ENCODE results near the gene IMPDH1. TPM values are rescaled to one million over a fixed set of nuclear protein-coding genes. Genes with fewer than 3 reads are reported as not detected.

The IMPDH1 gene
- total and polyA plus RNA-seq, 9 of the 15 experiments (the other 6 are each of a cell fraction or from before 2014, with no cell fraction given): 0.80 to 118 (median 64.3) TPM

GRCh38 chr7:128434413-128435326, 24.9 kb upstream of the IMPDH1 start:
- ChIA-PET POLR2A (interaction anchor here (0.7 kb wide), 1 partner anchor 21 kb away, joined by 4 read pairs; no protein-coding TSS in a partner anchor), CTCF (ENCODE audit: low intra/inter-chr PET ratio) (no interaction called here)
- no peak for FAIRE-seq
- Histone ChIP-seq H3K27ac (ENCODE audit: extremely low read depth, low read depth, low read length) (no peak overlapping the region), H3K27me3 (ENCODE audit: control insufficient read depth in 2 of 2, insufficient read depth in 2 of 2, low read length in 2 of 2) (peaks cover 2 to 9% of the 10 kb centered on the region in 2 experiments; a peak in 3 of 5 replicates), H3K9ac (ENCODE audit: insufficient read depth in 1 of 2, low read depth in 2 of 2, low read length in 2 of 2) (no peak overlapping the region), H3K36me3 (ENCODE audit: control insufficient read depth, insufficient read depth, low read length) (no peaks in the 10 kb centered on the region), H2AFZ (ENCODE audit: low read depth, low read length) (no peak overlapping the region), H3K4me3 (no peak overlapping the region), H4K20me1 (replicated peaks; ENCODE audit: control insufficient read depth, insufficient read depth, low read length) (no peaks in the 10 kb centered on the region), H3K9me1 (ENCODE audit: control insufficient read depth, insufficient read depth, low read length) (no peaks in the 10 kb centered on the region), H3K79me2 (ENCODE audit: control insufficient read depth, insufficient read depth, low read length) (no peaks in the 10 kb centered on the region), H3K9me3 (replicated peaks; ENCODE audit: control insufficient read depth, insufficient read depth, low read depth, low read length) (no peaks in the 10 kb centered on the region), H3K4me2 (ENCODE audit: insufficient read depth, low read length) (no peak overlapping the region), H3K4me1 (replicated peaks in 1 of 2; ENCODE audit: control insufficient read depth in 2 of 2, insufficient read depth in 2 of 2, low read length in 2 of 2) (peaks cover 9 to 17% of the 10 kb centered on the region in 2 experiments)
- in situ Hi-C loops (cut with MboI) (no loop called here), intact Hi-C loops (cut with micrococcal nuclease) (no loop called here)
- 6% methylated on average over 4 of the region's 4 CpGs for WGBS (ENCODE audit: insufficient coverage, low coverage, missing lambda C conversion rate)
- TF ChIP-seq ELF4 (CRISPR knock-in tag; IDR thresholded peaks at IDR 0.05): no peak
- no peak for TF ChIP-seq ZNF639 (CRISPR knock-in tag; conservative IDR thresholded peaks at IDR 0.05 in 1 of 2, IDR thresholded peaks at IDR 0.05 in 1 of 2)
- TF ChIP-seq CTCF (IDR thresholded peaks at IDR 0.05 in 2 of 3, conservative IDR thresholded peaks at IDR 0.05 in 1 of 3; ENCODE audit: insufficient read depth in 2 of 3, low read depth in 1 of 3, low read length in 3 of 3): no peak
- TF ChIP-seq DLX4 (CRISPR knock-in tag; IDR thresholded peaks at IDR 0.05): no peak
- TF ChIP-seq THAP12 (CRISPR knock-in tag; IDR thresholded peaks at IDR 0.05): no peak
- TF ChIP-seq ZNF316 (IDR thresholded peaks at IDR 0.05): no peak
- no peak for TF ChIP-seq UBTF (IDR thresholded peaks at IDR 0.05; ENCODE audit: borderline replicate concordance in 1 of 2, low read depth in 2 of 2, low read length in 2 of 2)
- TF ChIP-seq CREM (IDR thresholded peaks at IDR 0.05; ENCODE audit: low read depth): no peak
- no peak for TF ChIP-seq E2F1 (CRISPR knock-in tag; IDR thresholded peaks at IDR 0.05)
- no peak for DNase-seq (ENCODE audit: extremely low read depth in 1 of 4, low spot score in 3 of 4)
- no TSS peak for BruUV-seq (replicated peaks)
- ATAC-seq: no peak
